ENCODE data around the gene DNAJC2.

- no peak for TF ChIP-seq CTCF (IDR thresholded peaks at IDR 0.05)
- TF ChIP-seq POLR2A (IDR thresholded peaks at IDR 0.05) = no peak
Observed at GRCh38 chr7:103349805-103350204, 5.2 kb upstream of the DNAJC2 start.

Data from body of pancreas (tissue), 4 donors.